GM21529 (cell line): ENCODE data around the gene SPPL2B.
"Not testable (repeated sequence)": the region's sequence is repeated elsewhere in the genome, so short reads cannot be mapped to it uniquely, and the experiment has no call there.

ENCODE experiments used
- ATAC-seq: cut with Tn5 transposase; IDR thresholded peaks from one replicate; pipeline ENCODE4 v1.9.1; 2021; ENCODE audit not compliant: unreplicated experiment

The SPPL2B gene

DNA sequence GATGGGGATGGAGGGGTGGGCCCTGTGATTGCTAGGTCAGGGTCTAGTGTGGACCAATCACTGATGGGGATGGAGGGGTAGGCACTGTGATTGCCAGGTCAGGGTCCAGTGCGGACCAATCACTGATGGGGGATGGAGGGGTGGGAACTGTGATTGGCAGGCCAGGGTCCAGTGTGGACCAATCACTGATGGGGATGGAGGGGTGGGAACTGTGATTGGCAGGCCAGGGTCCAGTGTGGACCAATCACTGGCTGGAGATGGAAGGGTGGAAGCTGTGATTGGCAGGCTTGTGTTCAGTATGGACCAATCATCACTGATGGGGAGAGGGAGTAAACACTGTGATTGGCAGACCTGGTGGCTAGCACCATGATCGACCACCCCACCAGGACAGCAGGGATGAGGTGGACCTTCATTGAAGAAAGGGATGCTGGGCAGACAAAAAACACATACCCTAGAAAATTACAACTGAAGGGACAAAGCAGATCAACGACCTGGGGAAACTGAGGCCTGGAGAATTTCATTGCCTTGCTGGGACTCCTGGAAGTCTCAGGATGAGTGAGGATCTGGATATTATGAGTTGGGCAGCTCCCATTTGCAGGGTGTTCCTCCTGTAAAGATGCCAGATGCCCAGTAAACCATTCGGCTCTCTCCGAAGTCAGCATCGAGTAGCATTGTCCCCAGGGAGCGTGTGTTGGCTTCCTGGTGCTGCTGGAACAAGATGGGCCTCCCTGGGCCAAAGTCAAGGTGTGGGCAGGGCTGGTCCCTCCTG lies 47.1 kb downstream of the SPPL2B start:
- ATAC-seq = no peak

DNA sequence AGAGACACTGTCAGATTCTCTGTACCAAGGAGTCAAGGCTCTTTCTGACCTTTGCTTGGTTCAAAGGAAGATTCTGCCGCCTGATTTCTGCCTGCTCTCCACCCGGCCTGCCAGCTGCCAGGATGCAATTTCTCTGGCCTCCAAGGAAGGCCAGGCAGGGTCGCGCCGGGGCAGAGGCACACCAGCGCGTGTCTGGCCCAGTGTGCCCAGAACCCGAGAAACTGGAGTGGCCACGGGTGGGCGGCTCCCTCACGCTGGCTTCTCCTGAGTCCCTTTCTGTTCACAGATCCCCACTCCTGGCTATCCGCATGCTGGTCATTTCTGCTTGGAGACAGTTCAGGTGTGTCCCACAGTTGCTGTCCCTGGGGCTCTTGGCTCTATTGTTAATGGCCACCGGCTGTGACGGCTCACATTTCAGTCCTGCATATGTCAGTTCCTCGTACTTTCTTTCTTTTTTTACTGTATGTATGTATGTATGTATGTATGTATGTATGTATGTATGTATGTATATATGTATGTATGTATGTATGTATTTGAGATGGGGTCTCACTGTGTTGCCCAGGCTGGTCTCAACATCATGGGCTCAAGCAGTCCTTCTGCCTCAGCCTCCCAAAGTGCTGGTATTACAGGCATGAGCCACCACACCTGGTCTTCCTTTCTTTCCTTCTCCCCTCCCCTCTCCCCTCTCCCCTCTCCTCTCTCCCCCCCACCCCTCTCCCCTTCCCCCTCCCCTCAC lies 48.5 kb downstream of the SPPL2B start:
- ATAC-seq = no peak

- no peak for ATAC-seq
Observed at GRCh38 chr19:2380567-2380966, 52.1 kb downstream of the SPPL2B start.

- no peak for ATAC-seq
Observed at GRCh38 chr19:2381148-2381820, 52.8 kb downstream of the SPPL2B start.

DNA sequence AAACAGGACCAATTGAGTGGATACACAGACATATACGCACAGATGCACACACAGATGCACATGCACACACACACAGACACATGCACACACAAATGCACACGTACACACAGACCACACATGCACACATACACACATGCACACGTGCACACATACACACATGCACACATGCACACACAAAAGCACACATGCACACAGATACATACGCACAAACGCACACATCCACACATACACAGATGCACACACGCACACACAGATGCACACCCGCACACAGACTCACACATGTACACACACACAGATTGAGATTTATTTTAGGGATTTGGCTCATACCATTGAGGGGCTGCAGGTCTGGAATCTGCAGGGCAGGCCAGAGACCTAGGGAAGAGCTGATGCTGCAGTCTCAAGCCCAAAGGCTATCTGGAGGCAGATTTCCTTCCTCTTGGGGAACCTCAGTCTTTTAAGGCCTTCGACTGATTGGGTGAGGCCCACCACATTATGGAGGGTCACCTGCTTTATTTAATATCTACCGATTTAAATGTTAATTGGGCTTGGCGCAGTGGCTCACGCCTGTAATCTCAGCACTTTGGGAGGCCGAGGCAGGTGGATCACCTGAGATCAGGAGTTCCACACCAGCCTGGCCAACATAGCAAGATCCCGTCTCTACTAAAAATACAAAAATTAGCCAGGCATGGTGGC lies 54.2 kb downstream of the SPPL2B start:
- no peak for ATAC-seq

DNA sequence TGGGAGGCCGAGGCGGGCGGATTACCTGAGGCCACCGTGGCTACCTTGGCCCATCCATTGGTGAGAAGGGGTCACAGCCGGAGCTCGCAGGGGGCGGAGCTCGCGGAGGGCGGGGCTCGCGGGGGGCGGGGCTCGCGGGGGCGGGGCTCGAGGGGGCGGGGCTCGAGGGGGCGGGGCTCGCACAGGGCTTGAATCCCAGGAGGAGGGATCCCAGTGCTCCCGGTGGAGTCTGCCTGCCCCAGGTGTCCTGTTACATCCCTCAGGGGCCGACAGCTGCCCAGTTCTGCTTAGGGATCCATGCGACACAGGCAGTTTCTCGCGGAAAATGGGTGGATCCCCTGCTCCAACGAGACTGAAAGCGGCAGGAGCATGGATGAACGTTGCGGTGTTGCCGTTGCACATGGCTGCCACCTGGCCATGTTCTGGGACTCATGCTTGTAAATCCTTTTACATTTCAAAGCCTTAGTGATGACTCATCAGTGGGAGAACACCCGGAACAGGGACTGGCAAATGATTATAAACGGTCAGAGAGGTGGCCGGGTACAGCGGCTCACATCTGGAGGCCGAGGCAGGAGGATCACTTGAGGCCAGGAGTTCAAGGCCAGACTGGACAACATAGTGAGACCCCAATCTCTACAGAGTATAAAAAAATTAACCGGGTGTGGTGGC lies 56.7 kb downstream of the SPPL2B start:
- no peak for ATAC-seq

- ATAC-seq = no peak
Observed at GRCh38 chr19:2387367-2388288, 59.1 kb downstream of the SPPL2B start.

- ATAC-seq = no peak
Observed at GRCh38 chr19:2389594-2389993, 61.1 kb downstream of the SPPL2B start.

DNA sequence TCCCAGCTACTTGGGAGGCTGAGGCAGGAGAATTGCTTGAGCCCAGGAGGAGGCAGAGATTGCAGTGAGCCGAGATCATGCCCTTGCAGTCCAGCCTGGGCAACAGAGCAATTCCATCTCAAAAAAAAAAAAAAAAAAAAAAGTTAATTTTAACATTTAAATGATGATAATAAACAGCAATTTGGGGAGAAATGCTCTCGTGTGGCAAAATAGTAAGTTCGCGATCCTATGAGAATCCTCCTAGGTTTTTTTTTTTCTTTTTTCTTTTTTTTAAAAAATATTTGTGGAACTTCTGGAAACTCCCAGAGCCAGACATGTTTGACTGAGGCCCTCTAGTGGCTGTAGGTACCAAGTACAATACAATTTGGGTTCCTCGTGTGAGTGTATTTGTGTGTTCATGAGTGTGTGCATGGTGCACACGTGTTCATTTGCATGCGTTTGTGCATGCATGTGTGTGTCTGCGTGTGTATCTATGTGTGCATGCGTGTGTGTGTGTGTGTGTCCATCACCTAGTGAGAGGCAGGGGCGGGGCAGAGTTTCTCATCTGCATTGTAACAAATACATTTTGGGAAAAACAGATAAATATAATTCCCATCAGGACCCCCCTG lies 62.7 kb downstream of the SPPL2B start:
- no peak for ATAC-seq

DNA sequence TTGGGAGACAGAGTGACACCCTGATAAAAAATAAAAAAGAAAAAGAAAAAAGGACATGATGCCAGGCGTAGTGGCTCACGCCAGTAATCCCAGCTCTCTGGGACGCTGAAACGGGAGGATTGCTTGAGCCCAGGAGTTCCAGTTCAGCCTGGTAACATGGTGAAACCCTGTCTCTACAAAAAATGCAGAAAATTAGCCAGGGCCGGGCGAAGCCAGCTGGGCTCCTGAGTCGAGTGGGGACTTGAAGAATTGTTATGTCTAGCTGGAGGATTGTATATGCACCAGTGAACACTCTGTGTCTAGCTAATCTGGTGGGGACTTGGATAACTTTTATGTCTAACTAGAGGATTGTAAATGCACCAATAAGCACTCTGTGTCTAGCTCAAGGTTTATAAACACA lies 63.9 kb downstream of the SPPL2B start:
- no peak for ATAC-seq

DNA sequence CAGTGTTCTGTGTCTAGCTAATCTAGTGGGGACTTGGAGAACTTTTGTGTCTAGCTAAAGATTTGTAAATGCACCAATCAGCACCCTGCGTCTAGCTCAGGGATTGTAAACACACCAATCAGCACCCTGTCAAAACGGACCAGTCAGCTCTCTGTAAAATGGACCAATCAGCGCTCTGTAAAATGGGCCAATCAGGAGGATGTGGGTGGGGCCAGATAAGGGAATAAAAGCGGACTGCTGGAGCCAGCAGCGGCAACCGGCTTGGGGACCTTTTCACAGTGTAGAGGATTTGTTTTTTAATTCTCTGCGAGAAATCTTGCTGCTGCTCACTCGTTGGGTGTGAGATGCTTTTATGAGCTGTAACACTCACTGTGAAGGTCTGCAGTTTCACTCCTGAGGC lies 64.4 kb downstream of the SPPL2B start:
- ATAC-seq = not testable (repeated sequence)

DNA sequence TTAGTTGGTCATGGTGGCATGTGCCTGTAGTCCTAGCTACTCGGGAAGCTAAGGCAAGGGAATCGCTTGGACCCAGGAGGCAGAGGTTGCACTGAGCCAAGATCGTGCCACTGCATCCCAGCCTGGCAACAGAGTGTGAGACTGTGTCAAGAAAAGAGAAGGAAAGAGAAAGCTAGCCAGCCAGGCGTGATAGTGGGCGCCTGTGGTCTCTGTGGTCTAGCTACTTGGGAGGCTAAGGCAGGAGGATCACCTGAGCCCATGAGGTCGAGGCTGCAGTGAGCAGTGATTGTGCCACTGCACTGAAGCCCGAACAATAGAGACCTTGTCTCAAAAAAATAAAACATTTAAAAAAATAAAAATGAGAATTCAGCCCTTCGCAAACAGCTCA lies 65.6 kb downstream of the SPPL2B start:
- no peak for ATAC-seq

GRCh38 chr19:2394442-2395292 lies 66.2 kb downstream of the SPPL2B start:
- no peak for ATAC-seq

GRCh38 chr19:2395293-2395829 lies 66.9 kb downstream of the SPPL2B start:
- not testable (repeated sequence) for ATAC-seq

DNA sequence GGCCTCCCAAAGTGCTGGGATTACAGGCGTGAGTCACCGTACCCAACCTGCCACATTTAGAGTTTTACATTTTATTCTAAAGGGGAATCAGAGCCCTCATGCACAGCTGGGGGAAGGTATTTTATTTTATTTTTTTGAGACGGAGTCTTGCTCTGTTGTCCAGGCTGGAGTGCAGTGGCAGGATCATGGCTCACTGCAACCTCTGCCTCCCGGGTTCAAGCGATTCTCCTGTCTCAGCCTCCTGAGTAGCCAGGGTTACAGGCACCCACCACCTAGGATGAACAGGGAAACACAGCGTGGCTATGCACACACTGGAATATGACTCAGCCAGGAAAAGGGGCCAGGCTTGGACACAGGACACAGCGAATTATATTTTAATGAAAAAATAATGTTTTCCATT lies 68.7 kb downstream of the SPPL2B start:
- ATAC-seq = not testable (repeated sequence)

GRCh38 chr19:2398735-2399305 lies 70.3 kb downstream of the SPPL2B start:
- ATAC-seq = no peak

DNA sequence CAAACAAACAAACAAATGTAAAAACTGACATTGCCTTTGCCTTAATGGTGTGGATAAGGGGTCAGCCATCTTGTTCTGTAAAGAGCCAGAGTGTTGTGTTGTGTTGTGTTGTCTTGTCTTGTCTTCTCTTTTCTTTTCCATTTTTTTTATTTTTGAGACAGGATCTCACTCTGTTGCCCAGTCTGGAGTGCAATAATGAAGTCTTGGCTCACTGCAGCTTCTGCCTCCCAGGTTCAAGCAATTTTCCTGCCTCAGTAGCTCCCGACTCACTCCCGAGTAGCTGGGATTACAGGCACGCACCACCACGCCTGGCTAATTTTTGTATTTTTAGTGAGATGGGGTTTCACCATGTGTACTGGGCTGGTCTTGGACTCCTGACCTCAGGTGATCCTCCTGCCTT lies 71.1 kb downstream of the SPPL2B start:
- no peak for ATAC-seq
